Trophoblast cell (in vitro differentiated cells and primary cell): Measurements from ENCODE around the gene GUCA2A.

Experiments
- DNase-seq, 2 donors: peaks; one replicate each; pipeline ENCODE4 v3.0.0-alpha.2; 2016
- H2AFZ ChIP-seq: 2 replicates; pipeline ENCODE4 v1.6.1; 2013; ENCODE audit warnings: low read length, moderate library complexity, mild to moderate bottlenecking; ENCODE audit not compliant: insufficient read depth, poor library complexity
- H2AK5ac ChIP-seq: 2 replicates; pipeline ENCODE4 v1.6.1; 2013; ENCODE audit warnings: mild to moderate bottlenecking, low read length
- H2BK120ac ChIP-seq: 2 replicates; pipeline ENCODE4 v1.6.1; 2013; ENCODE audit warnings: low read length, mild to moderate bottlenecking, moderate library complexity; ENCODE audit not compliant: insufficient read depth, poor library complexity
- H2BK12ac ChIP-seq: 2 replicates; pipeline ENCODE4 v1.6.1; 2013; ENCODE audit warnings: mild to moderate bottlenecking, low read length, moderate library complexity
- H2BK5ac ChIP-seq: 2 replicates; pipeline ENCODE4 v1.6.1; 2013; ENCODE audit warnings: low read length, low read depth, moderate library complexity, mild to moderate bottlenecking; ENCODE audit not compliant: poor library complexity
- H3K14ac ChIP-seq: 2 replicates; pipeline ENCODE4 v1.6.1; 2013; ENCODE audit warnings: mild to moderate bottlenecking, low read length
- H3K18ac ChIP-seq: 2 replicates; pipeline ENCODE4 v1.6.1; 2013; ENCODE audit warnings: mild to moderate bottlenecking, low read length
- H3K23ac ChIP-seq: 2 replicates; pipeline ENCODE4 v1.6.1; 2013; ENCODE audit warnings: low read length
- H3K27ac ChIP-seq: 2 replicates; pipeline ENCODE4 v1.5.1; 2013; ENCODE audit warnings: low read depth, mild to moderate bottlenecking, inconsistent platforms, low read length, moderate library complexity
- H3K27me3 ChIP-seq: 2 replicates; pipeline ENCODE4 v1.6.1; 2013; ENCODE audit warnings: inconsistent platforms, mild to moderate bottlenecking, low read length, moderate library complexity; ENCODE audit not compliant: insufficient read depth
- H3K36me3 ChIP-seq, 2 experiments: 1 replicate in 1 of 2; 2 replicates in 1 of 2; pipeline ENCODE4 v1.6.1; 2013; ENCODE audit warnings: low read length in 2 of 2, mild to moderate bottlenecking in 2 of 2, moderate library complexity in 1 of 2; ENCODE audit not compliant: insufficient read depth in 2 of 2, control insufficient read depth in 1 of 2
- H3K4ac ChIP-seq: 2 replicates; pipeline ENCODE4 v1.6.1; 2013; ENCODE audit warnings: low read depth, mild to moderate bottlenecking, low read length, moderate library complexity
- H3K4me1 ChIP-seq, 2 experiments: 1 replicate in 1 of 2; 2 replicates in 1 of 2; pipeline ENCODE4 v1.6.1; 2013; ENCODE audit warnings: low read length in 2 of 2, mild to moderate bottlenecking in 2 of 2, moderate library complexity in 1 of 2; ENCODE audit not compliant: insufficient read depth in 2 of 2, control insufficient read depth in 1 of 2
- H3K4me2 ChIP-seq: 2 replicates; pipeline ENCODE4 v1.6.1; 2013; ENCODE audit warnings: inconsistent platforms, mild to moderate bottlenecking, low read length, moderate library complexity
- H3K4me3 ChIP-seq: 2 replicates; pipeline ENCODE4 v1.5.1; 2013; ENCODE audit warnings: mild to moderate bottlenecking, low read depth, low read length, inconsistent platforms
- H3K79me1 ChIP-seq: one replicate; pipeline ENCODE4 v1.6.1; 2013; ENCODE audit warnings: low read length
- H3K79me2 ChIP-seq: 2 replicates; pipeline ENCODE4 v1.6.1; 2013; ENCODE audit warnings: low read length, mild to moderate bottlenecking; ENCODE audit not compliant: control insufficient read depth, insufficient read depth, poor library complexity
- H3K9ac ChIP-seq: 2 replicates; pipeline ENCODE4 v1.6.1; 2013; ENCODE audit warnings: mild to moderate bottlenecking, low read length
- H3K9me3 ChIP-seq: 2 replicates; pipeline ENCODE4 v1.6.1; 2013; ENCODE audit warnings: low read depth, mild to moderate bottlenecking, control low read depth, inconsistent platforms, low read length; ENCODE audit not compliant: insufficient read depth
- H4K12ac ChIP-seq: 2 replicates; pipeline ENCODE4 v1.6.1; 2013; ENCODE audit warnings: low read depth, mild to moderate bottlenecking, low read length, moderate library complexity
- H4K8ac ChIP-seq: 2 replicates; pipeline ENCODE4 v1.6.1; 2013; ENCODE audit warnings: low read depth, mild to moderate bottlenecking, low read length, moderate library complexity
- H4K91ac ChIP-seq: one replicate; pipeline ENCODE4 v1.6.1; 2013; ENCODE audit warnings: low read depth, mild to moderate bottlenecking, low read length, moderate library complexity
- WGBS: extraction: QIAGEN DNeasy Blood & Tissue Kit; methylation state at CpG from one replicate; pipeline ENCODE4 v1.1.7; 2013; ENCODE audit warnings: missing lambda C conversion rate; ENCODE audit not compliant: insufficient read length, insufficient coverage; ENCODE audit errors: extremely low coverage; 5-methylcytosine and 5-hydroxymethylcytosine counted together

GUCA2A gene

GRCh38 chr1:42143896-42144710 is 20.4 kb downstream of the GUCA2A start:
- Histone ChIP-seq H2AK5ac (no peak overlapping the region), H3K4me3 (no peak overlapping the region), H3K4me1 (peaks cover 0 to 2% of the 10 kb centered on the region in 2 experiments), H4K91ac (no peak overlapping the region), H4K8ac (no peak overlapping the region), H4K12ac (no peak overlapping the region), H3K4ac (no peak overlapping the region), H2AFZ (no peak overlapping the region), H3K4me2 (no peak overlapping the region), H3K79me2 (no peaks in the 10 kb centered on the region), H2BK5ac (no peak overlapping the region), H3K9me3 (peaks cover 3% of the 10 kb centered on the region), H3K27me3 (no peaks in the 10 kb centered on the region), H3K27ac (no peak overlapping the region), H3K79me1 (no peaks in the 10 kb centered on the region), H3K23ac (no peak overlapping the region), H3K36me3 (peaks cover 0 to 1% of the 10 kb centered on the region in 2 experiments), H2BK12ac (no peak overlapping the region), H2BK120ac (no peak overlapping the region), H3K14ac (no peak overlapping the region), H3K9ac (no peak overlapping the region), H3K18ac (no peak overlapping the region)
- WGBS: no CpG with 5 or more reads among the region's 13 CpGs
- DNase-seq: no peak

GRCh38 chr1:42142894-42143675 is 21.5 kb downstream of the GUCA2A start:
- Histone ChIP-seq H2BK5ac (no peak overlapping the region), H3K4me3 (no peak overlapping the region), H3K9ac (no peak overlapping the region), H3K23ac (no peak overlapping the region), H3K4me1 (peaks cover 0 to 2% of the 10 kb centered on the region in 2 experiments), H4K91ac (no peak overlapping the region), H3K36me3 (peaks cover 0 to 1% of the 10 kb centered on the region in 2 experiments), H2BK12ac (no peak overlapping the region), H3K4me2 (no peak overlapping the region), H3K4ac (no peak overlapping the region), H2AK5ac (no peak overlapping the region), H3K14ac (no peak overlapping the region), H4K12ac (no peak overlapping the region), H2AFZ (no peak overlapping the region), H3K27me3 (no peaks in the 10 kb centered on the region), H3K79me2 (no peaks in the 10 kb centered on the region), H4K8ac (no peak overlapping the region), H2BK120ac (no peak overlapping the region), H3K27ac (no peak overlapping the region), H3K18ac (no peak overlapping the region), H3K9me3 (peaks cover 3% of the 10 kb centered on the region), H3K79me1 (no peaks in the 10 kb centered on the region)
- DNase-seq: peak in 1 of 2 donors; percentile 23
- no CpG with 5 or more reads among the region's 4 CpGs for WGBS

GRCh38 chr1:42141978-42142377 is 22.6 kb downstream of the GUCA2A start:
- Histone ChIP-seq H3K23ac (no peak overlapping the region), H2AK5ac (no peak overlapping the region), H2AFZ (no peak overlapping the region), H3K4ac (no peak overlapping the region), H3K27me3 (no peaks in the 10 kb centered on the region), H3K79me2 (no peaks in the 10 kb centered on the region), H2BK5ac (no peak overlapping the region), H4K8ac (no peak overlapping the region), H3K36me3 (peaks cover 0 to 1% of the 10 kb centered on the region in 2 experiments), H3K4me3 (no peak overlapping the region), H2BK120ac (no peak overlapping the region), H3K14ac (no peak overlapping the region), H3K9me3 (peaks cover 5% of the 10 kb centered on the region), H4K91ac (no peak overlapping the region), H4K12ac (no peak overlapping the region), H3K27ac (no peak overlapping the region), H3K79me1 (no peaks in the 10 kb centered on the region), H2BK12ac (no peak overlapping the region), H3K9ac (no peak overlapping the region), H3K18ac (no peak overlapping the region), H3K4me2 (no peak overlapping the region), H3K4me1 (peaks cover 0 to 2% of the 10 kb centered on the region in 2 experiments)
- WGBS: no CpG with 5 or more reads among the region's 5 CpGs
- no peak for DNase-seq

- H3K79me1 ChIP-seq: no peaks in the 10 kb centered on the region
- H2BK120ac ChIP-seq: no peak overlapping the region
- no peak overlapping the region for H3K4ac ChIP-seq
- WGBS: no CpG with 5 or more reads among the region's 2 CpGs
- DNase-seq: no peak
- H3K18ac ChIP-seq: no peak overlapping the region
- peaks cover 2% of the 10 kb centered on the region for H3K9me3 ChIP-seq
- no peak overlapping the region for H3K23ac ChIP-seq
- H2AFZ ChIP-seq: no peak overlapping the region
- no peak overlapping the region for H3K4me3 ChIP-seq
- H3K4me2 ChIP-seq: no peak overlapping the region
- no peak overlapping the region for H3K14ac ChIP-seq
- no peak overlapping the region for H3K9ac ChIP-seq
- no peak overlapping the region for H2BK12ac ChIP-seq
- H4K12ac ChIP-seq: no peak overlapping the region
- H3K27me3 ChIP-seq: no peaks in the 10 kb centered on the region
- H4K91ac ChIP-seq: no peak overlapping the region
- no peaks in the 10 kb centered on the region for H3K79me2 ChIP-seq
- no peak overlapping the region for H2AK5ac ChIP-seq
- H3K36me3 ChIP-seq: peaks cover 0 to 1% of the 10 kb centered on the region in 2 experiments
- H3K27ac ChIP-seq: no peak overlapping the region
- H2BK5ac ChIP-seq: no peak overlapping the region
- H3K4me1 ChIP-seq: peaks cover 0 to 2% of the 10 kb centered on the region in 2 experiments
- no peak overlapping the region for H4K8ac ChIP-seq
These were observed 24.4 kb downstream of the GUCA2A start for GRCh38 chr1:42140191-42140590.
